Inflammatory macrophage treated with lipopolysaccharide for 1 hour (primary cell): ENCODE measurements around the gene NT5C.
A peak's percentile ranks its signal among the peaks of the same experiment; 100 is the strongest.

Experiments used
- DNase-seq, 2 donors: peaks; one replicate each; pipeline ENCODE4 v3.0.0-alpha.2; 2020 to 2022

NT5C gene

DNA sequence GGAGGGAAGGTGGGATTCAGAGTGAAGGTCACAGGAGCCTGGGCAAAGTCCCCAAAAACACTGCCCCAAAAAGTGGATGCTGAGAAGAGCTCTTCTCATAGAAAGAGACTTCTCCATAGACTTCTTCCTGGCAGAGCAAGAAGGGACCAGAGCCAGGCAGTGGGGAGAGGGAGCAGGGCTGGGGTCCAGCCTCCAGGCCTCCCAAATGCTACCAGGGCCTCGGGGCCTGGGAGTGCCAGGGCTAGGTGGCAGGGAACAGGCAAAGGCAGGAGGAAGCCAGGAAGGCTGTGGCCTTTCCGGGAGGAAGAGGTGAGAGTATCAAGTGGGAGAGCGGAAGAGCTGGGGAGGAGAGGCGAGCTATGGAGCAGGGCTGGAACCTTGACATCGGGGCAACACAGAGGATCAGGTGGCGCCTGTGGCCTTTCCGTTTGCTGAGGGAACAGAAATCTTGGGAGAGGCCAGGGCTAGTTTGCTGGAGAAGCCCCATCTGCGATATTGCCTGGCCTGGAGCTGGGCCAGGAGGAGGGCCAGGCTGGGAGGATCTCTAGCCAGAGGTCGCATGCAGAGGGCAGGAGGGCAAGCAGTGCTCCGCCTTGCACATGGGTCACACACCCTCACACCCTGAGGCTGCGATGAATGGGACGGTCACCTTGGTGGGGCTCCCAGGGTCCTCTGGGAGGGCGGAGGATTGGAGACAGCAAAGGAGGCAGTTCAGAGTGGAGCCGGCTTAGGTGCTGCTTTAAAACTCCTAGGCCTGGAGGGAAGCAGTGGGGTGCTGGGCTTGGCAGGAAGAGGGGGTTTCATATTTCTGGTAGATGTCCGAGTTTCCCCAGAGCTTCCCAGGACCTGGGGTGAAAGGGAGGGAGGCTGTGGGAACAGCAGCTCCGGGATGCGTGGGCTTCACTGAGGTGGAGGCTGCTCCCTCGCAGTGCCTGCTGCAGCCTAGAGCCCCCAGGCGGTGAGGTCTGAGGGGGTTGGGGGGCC, 40.4 kb downstream of the NT5C start:
- DNase-seq = no peak

DNA sequence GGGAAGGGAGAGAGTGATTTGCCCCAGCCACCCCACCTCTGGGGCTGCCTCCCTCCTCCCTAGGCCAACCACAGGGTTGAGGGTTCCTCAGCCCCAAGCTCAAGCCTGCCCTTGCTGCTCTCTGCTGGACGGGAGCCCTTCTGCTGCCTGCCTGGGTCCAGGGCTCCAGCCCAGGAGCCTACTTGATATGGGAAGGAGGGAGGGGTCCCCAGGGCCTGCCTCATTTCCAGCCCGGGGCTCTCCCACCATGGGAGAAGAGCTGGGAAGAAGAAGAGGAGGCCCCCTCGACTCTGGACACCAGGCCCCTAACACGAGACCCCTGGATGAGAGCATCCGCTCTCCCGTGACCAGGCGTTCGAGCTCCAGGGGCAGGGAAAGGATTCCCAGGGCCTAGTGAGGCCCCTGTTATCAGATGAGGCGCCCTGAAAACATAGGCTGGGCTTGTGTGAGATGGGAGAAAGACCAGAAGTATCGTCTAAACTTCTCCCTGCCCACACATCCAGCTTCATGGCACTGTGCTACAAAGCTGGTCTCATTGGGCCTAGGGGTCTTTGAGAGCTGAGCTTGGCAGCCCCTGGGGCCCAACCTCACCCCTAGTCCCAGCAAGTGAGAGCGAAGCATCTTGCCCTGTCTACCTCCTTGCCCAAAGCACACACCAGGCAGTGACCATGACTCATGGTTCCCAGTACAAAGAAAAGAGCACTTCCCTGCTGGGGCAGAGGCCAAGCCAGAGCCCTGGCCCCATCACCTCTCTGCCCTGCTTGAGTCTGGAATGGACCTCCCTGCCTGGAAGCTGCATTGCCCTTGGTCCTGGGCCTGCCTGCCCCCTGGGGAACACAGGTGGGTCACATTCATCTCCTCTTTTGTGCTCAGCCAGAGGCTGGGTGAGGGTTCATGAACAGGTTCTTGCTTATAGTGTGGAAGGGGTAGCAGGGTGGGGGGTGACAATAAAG, 42.8 kb downstream of the NT5C start:
- DNase-seq = peak; percentile 69

DNA sequence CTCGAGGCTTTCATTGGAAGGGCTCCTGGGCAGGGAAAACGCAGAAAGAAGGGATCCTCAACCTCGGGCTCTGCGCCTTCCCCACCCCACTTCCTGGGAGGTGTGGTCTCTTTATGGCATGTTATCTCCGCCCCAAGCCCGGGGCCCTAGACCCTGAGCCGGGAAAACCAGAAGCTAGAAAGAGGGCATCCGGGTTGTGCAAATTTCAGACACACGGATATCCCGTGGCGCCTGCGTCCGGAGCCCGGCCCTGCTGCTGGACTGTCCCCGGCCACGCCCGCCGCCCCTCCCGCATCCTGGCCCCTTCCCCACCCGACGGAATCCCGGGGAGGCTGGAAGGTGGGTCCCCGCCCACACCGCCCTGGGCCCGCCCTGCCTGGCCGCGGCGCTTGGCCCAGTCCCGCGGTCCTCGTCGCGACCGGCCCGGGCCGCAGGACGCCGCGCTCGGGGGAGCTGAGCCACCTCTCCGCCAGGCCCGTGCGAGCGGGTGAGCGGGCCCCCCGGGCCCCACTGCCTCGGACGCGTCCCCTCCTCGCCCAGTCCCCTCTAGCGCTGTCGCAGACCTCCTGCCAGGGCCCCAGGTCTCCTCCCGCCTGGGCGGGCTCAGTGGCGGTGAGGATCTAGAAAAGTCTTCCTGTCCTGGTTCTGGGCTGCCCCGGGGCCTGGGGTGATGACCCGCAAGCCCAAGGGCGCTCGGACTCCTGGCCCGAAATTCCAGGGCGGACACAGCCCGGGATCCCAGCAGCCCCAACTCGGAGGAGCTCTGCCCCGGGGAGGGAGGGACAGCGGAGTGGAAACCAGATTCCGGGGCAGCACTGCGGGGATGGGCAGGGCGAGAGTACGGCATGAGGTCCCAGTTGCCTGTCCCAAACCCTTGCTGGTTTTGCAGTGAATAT, 43.7 kb downstream of the NT5C start, which contains the start of gene SLC16A5:
Gene SLC16A5 (plus strand): TSS at position 397 of the 896 bp plus-strand sequence. CDS start 5,683 bp downstream, outside the sequence.
- DNase-seq = peak; percentile 88 to 94

DNA sequence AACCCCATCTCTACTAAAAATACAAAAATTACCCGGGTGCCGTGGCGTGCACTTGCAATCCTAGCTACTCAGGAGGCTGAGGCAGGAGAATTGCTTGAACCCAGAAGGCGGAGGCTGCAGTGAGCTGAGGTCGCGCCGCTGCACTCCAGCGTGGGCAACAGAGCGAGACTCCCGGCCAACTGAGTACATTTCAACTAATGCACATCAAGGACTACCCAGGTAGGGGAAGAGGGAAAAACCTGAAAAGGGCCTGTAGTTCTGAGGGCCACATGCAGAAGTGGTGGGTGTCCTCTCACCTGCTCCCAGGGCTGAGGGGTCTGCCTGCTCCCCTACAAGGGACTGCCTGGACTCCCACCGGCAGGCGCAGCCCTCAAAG, 44.4 kb downstream of the NT5C start:
- DNase-seq = no peak

DNA sequence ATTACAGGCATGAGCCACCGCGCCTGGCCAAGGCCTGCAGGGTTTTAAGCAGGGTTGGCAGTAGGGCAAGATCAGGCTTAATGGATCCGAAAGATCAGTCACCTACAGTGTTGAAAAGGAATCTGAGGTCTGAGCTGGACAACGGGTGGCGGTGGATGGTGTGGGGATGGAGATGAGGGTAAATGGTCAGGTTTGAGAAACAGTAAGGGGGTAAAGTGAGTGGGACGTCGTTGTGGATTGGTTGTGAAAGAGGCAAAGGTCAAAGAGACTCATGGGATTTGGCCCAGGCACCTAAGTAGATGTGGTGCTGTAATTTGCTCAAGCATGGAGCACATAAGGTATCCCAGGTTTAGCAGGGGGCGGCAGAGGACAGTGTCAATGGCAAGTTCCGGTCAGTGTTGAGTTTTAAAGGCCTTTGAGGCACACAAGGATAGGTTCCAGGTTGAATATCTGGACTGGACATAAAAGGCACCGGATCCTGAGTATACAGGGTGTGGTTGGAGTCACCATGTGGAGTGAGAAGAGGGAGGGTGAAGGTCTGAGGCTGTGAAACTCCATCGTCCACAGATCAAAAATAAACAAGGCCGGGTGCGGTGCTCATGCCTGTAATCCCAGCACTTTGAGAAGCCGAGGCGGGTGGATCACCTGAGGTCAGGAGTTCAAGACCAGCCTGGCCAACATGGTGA, 44.9 kb downstream of the NT5C start:
- DNase-seq = no peak

DNA sequence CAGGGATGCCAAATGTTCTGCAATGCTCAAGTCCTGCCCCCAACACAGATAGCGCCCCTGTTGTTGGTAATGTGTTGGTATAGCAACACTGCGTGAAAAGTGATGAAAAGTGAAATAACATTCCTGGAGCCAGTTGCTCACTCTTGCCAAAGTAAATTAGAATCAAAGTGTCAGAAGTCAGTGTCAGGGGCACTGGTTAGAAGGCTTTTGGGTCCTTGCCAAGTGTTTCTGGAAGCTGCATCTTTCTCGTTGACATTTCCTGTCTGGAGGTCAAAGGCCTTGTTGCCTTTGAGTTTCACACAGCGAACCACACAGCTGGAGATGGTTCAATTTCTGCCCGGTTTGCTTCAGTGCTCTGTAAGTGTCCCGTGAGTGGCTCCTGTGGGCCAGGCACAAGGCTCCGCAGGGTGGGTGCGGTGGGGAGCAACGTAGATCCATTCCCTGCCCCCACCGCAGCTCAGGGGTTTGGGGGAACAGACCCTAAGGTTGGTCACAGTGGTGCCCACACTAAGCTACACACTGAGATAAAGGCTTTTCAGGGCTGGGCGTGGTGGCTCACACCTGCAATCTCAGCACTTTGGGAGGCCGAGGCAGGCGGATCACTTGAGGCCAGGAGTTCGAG, 47.4 kb downstream of the NT5C start:
- no peak for DNase-seq

DNA sequence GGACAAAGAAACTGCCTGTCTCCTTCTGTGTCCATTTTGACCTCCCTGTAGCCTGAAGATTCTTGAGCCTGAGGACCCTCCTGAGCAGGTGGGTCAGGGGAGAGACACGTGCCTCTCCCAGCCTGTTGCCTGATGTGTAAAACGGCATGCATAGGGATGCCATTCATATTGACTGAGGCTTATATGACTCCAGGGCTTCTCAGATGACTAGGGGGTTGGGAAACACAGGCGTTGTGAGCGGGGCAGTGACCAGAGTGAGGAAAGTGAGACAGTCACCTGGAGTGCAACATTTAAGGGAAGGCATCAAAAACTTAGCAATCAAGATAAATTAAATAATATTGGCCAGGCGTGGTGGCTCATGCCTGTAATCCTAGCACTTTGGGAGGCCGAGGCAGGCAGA, 48.9 kb downstream of the NT5C start:
- no peak for DNase-seq

DNA sequence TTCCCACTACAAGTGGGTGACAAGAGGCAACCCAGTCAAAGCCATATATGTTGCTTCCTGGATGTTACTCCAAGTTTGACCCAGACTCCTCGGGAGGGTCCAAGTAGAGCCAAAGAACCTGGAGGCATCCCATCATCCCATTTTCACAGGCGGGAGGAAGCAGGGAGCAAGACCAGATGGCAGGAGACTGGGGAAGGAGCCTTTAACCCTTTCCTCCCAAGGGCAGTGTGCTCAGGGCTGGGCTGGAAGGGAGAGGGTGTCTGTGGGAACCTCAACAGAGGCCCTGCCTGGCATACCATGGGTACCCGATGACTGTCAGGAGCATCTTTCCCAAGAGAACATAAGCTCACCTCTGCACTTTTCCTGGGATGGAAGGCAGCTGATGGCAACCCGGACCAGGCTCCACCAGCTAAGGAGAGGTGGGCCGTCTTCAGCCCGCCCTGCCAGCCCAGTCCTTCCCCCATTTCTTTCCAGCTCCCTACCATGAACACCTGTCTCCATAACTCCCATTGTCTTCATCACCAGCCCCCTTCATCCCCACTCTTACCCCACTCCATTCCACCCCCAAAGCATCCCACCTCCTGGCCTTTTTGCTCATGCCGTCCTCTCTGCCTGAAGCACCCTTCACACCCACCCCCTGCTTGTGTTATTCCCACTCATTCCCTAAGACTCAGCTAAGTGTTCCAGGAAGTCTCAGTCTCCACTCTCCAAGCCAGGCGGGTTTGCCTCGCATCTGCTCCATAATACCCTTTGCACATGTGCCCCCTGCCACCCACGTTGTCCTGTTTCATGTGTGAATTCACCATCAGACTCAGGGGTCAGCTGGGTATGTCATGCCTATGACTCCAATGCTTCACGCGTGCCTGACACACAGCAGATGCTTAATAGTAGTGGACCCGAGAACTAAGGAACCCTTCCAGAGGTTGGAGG, 49.7 kb downstream of the NT5C start:
- DNase-seq = no peak
